ENCODE data around the gene LSM14B. TPM values are rescaled to one million over a fixed set of nuclear protein-coding genes. Genes with fewer than 3 reads are reported as not detected.

The LSM14B gene
- total RNA-seq, 1 donor from 2014 or later = 36.8 TPM

DNA sequence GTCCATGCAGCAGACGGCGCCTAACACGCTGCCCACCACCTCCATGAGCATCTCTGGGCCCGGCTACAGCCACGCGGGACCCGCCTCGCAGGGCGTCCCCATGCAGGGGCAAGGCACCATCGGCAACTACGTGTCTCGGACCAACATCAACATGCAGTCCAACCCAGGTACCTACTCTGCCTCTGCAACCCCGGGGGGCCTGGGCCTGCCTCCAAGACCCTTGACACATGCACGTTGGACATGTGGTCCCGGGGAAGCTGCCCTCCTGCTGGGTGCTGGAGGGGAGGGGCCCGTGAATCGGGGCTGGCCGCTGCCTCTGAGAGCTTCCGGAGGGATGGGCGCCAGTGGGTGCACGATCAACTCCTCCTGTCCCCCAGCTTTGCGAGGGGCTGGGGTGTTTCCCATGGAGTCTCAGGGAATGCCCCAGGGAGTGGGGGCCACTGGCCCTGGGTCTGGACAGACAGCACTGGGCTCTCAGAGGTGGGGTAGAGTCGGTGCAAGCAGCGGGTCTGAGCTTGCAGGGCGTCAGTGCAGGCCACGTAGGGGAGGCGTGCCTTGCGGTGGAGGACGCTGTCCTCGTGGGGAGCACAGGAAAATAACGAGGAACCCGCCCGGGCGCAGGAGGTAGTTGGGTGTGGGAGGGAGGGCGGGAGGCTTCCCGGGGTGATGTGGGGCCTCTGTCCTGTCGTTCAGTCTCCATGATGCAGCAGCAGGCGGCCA is 40.6 kb downstream of the LSM14B start:
- Histone ChIP-seq H3K9me3 (no peaks in the 10 kb centered on the region), H3K27ac (no peak overlapping the region), H3K4me1 (no peaks in the 10 kb centered on the region), H3K4me3 (no peak overlapping the region), H3K36me3 (peaks cover 83% of the 10 kb centered on the region), H3K27me3 (ENCODE audit: low read depth) (no peaks in the 10 kb centered on the region)
- intact Hi-C loops (cut with DNase I) = no loop called here
- no peak for ATAC-seq
- no peak for DNase-seq
- TF ChIP-seq, protein P1, sequence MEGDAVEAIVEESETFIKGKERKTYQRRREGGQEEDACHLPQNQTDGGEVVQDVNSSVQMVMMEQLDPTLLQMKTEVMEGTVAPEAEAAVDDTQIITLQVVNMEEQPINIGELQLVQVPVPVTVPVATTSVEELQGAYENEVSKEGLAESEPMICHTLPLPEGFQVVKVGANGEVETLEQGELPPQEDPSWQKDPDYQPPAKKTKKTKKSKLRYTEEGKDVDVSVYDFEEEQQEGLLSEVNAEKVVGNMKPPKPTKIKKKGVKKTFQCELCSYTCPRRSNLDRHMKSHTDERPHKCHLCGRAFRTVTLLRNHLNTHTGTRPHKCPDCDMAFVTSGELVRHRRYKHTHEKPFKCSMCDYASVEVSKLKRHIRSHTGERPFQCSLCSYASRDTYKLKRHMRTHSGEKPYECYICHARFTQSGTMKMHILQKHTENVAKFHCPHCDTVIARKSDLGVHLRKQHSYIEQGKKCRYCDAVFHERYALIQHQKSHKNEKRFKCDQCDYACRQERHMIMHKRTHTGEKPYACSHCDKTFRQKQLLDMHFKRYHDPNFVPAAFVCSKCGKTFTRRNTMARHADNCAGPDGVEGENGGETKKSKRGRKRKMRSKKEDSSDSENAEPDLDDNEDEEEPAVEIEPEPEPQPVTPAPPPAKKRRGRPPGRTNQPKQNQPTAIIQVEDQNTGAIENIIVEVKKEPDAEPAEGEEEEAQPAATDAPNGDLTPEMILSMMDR (IDR thresholded peaks at IDR 0.05) = no peak

DNA sequence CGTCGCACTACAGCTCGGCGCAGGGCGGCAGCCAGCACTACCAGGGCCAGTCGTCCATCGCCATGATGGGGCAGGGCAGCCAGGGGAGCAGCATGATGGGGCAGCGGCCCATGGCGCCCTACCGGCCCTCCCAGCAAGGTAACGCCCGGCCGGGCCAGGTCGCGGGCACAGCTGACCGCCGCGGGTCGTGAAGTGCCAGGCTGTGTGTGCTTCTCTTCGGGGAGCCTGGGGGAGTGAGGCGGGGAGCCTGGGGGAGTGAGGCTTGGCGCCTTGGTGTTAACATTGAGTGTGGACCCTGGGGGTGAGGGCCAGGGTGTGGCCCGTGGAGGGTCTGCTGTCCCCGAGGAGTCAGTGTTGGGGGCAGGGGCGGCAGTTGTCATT is 41.2 kb downstream of the LSM14B start:
- H3K9me3 ChIP-seq = no peaks in the 10 kb centered on the region
- intact Hi-C loops (cut with DNase I) = no loop called here
- no peaks in the 10 kb centered on the region for H3K4me1 ChIP-seq
- H3K4me3 ChIP-seq = no peak overlapping the region
- no peaks in the 10 kb centered on the region for H3K27me3 ChIP-seq (ENCODE audit: low read depth)
- peaks cover 87% of the 10 kb centered on the region for H3K36me3 ChIP-seq
- ATAC-seq (no peak), DNase-seq (no peak)
- TF ChIP-seq, protein P1 (IDR thresholded peaks at IDR 0.05) = no peak
- no peak overlapping the region for H3K27ac ChIP-seq

DNA sequence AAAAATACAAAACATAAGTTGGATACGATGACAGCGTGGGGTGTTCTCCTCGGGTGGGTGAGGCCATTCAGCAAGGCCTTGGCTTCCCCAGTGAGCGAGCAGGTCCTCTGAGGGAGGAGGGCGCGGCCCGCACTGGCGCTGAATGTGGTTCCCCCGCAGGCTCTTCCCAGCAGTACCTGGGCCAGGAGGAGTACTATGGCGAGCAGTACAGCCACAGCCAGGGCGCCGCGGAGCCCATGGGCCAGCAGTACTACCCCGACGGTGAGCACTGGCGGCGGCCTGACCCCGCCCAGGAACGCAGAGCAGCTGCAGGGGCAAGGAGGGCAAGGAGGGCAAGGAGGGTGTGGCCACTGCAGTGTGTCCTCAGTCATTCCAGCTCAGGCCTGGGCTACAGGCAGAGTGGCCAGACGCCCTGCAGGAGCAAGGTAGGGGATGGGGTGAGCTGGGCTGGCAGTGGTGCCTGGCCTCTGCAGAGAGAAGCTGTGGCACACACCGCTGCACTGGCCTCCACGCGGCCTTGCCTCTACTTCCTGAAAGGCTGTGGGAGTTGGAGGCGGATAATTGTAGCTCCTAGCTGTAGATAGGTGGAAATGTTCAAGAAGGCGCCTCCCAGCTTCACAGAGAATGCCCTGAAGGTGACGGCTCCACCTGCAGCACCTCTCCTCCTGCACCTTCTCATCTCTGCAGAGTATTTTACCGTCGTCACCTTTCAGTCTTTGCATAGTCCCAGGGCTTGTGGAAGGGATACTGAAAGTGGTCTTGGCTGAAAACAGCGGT is 41.9 kb downstream of the LSM14B start:
- TF ChIP-seq, protein P1 (IDR thresholded peaks at IDR 0.05) = no peak
- H3K4me1 ChIP-seq = no peaks in the 10 kb centered on the region
- intact Hi-C loops (cut with DNase I) = no loop called here
- H3K4me3 ChIP-seq = no peak overlapping the region
- DNase-seq (no peak), ATAC-seq (no peak)
- H3K9me3 ChIP-seq = no peaks in the 10 kb centered on the region
- H3K27ac ChIP-seq = no peak overlapping the region
- H3K36me3 ChIP-seq = peaks cover 93% of the 10 kb centered on the region
- H3K27me3 ChIP-seq (ENCODE audit: low read depth) = no peaks in the 10 kb centered on the region

DNA sequence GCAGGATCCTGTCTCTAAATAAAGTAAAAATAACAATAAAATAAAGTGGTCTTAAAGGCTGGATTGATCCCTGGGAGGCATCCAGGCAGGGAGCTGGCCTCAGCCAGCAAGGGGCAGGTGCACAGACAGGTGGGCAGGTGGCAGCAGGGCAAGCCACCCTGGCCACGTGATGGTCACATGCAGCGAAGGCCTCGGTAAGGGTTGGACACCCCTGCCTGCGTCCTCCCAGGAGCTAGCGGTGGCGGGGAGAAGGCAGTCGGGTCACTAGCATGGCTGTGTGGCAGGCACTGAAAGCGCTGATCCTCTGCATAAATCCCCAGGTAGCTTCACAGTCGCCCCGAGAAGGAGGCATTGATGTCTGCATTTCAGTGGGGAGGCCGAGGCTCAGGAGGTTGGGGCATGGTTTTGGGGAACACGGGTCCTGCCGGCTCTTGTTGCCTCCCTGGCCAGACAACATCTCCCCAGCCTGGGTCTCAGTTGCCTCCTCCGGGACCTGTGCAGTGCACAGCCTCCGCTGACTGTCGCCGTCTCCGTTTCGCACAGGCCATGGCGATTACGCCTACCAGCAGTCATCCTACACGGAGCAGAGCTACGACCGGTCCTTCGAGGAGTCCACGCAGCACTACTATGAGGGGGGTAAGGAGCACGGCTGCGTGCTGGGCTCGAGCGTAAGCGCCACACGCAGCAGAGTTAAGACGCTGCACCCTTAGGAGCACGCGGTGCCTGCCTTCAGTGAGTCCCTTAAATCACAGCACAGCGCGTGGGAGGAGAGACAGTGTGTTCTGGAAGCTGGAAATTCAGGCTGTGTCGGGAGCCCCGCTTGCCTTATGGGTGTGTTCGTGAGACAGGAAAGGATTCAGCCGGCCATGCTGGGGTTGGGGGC is 42.8 kb downstream of the LSM14B start:
- peaks cover 92% of the 10 kb centered on the region for H3K36me3 ChIP-seq
- DNase-seq (no peak), ATAC-seq (no peak)
- TF ChIP-seq, protein P1 (IDR thresholded peaks at IDR 0.05) = no peak
- no peak overlapping the region for H3K27ac ChIP-seq
- H3K9me3 ChIP-seq = no peaks in the 10 kb centered on the region
- H3K27me3 ChIP-seq (ENCODE audit: low read depth) = no peaks in the 10 kb centered on the region
- no peaks in the 10 kb centered on the region for H3K4me1 ChIP-seq
- H3K4me3 ChIP-seq = no peak overlapping the region
- intact Hi-C loops (cut with DNase I) = no loop called here

DNA sequence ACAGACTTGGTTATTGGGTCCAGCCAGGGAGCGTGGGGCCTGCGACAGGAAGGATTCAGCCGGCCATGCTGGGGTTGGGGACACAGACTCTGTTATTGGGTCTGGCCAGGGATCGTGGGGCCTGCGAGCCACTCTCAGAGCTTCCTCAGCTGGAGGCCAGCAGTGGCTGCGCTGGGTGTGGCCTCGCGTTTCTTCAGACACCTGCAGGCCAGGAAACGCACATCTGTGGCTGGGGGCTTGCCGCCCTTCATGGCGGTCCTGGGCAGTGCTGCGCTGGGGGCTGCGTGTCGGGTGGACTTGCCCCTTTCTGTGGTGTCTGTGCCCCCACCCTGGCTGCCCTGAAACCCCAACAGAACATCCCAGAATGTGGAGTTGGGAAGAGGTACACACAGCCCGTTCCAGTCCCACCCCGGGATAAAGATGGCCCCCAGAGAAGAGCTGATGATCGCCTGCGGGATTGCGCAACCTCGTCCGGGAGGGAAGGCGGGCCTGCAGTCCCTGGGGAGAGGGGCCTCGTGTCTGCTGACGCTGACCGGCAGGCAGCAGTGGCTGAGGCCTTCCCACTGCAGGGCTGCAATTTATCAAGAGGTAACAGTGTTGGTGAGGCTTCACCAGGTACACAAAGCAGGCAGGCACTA is 43.6 kb downstream of the LSM14B start:
- intact Hi-C loops (cut with DNase I) = no loop called here
- Histone ChIP-seq H3K4me1 (no peaks in the 10 kb centered on the region), H3K27me3 (ENCODE audit: low read depth) (no peaks in the 10 kb centered on the region), H3K9me3 (no peaks in the 10 kb centered on the region), H3K27ac (no peak overlapping the region), H3K4me3 (no peak overlapping the region), H3K36me3 (peaks cover 85% of the 10 kb centered on the region)
- TF ChIP-seq, protein P1 (IDR thresholded peaks at IDR 0.05) = no peak
- no peak for DNase-seq
- ATAC-seq = no peak

All from lower lobe of right lung (tissue), 2 donors.